ENCODE measurements around the gene MCF2. TPM values are rescaled to one million over a fixed set of nuclear protein-coding genes. Genes with fewer than 3 reads are reported as not detected.
"Not testable (repeated sequence)": the region's sequence is repeated elsewhere in the genome, so short reads cannot be mapped to it uniquely, and the experiment has no call there.

MCF2 gene
- total RNA-seq, 1 experiment from 2014 or later, result 0.39 TPM

DNA sequence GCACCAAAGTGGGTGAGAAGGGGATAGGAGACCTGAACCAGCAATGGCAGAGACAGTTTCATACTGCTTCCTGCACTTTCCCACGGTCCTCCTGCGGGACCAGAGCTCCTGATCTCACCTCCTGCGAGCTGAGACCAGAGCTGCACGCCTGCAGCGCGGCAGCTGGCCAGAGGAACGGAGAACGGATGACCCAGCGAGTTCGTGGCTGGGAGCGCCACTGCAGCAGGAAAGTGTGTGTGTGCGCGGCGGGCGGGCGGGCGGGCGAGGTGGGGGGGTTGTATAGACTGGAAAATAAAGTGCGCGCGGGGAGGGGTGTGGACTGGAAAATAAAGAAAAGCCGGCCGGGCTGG is 16.5 kb downstream of the MCF2 start:
- Mint-ChIP-seq H3K4me1 (peaks cover 7 to 13% of the 10 kb centered on the region in 2 experiments), H3K36me3 (ENCODE audit: insufficient read depth in 1 of 3, low read depth in 3 of 3) (no peaks in the 10 kb centered on the region), H3K27me3 (ENCODE audit: low read depth) (peaks cover 37% of the 10 kb centered on the region), H3K4me3 (peak overlapping the region; percentile 62 to 76), H3K27ac (peak overlapping the region in 1 of 3 experiments; percentile 68; a peak in 2 of 7 replicates), H3K9me3 (peaks cover 0 to 42% of the 10 kb centered on the region in 2 experiments; a peak in 2 of 5 replicates)
- no peaks in the 10 kb centered on the region for H3K79me2 ChIP-seq (ENCODE audit: insufficient read depth, low read length)
- H3K79me1 ChIP-seq (ENCODE audit: insufficient read depth, low read depth, low read length, poor library complexity, severe bottlenecking), result no peaks in the 10 kb centered on the region
- H4K91ac ChIP-seq (ENCODE audit: insufficient read length, low read depth, low read length), result no peak overlapping the region
- H3K23ac ChIP-seq (ENCODE audit: insufficient read length, low read depth, low read length), result no peak overlapping the region
- no peaks in the 10 kb centered on the region; the same call in 1 of the 2 replicates for H3K27me3 ChIP-seq (ENCODE audit: insufficient read depth, low read length)
- H3K18ac ChIP-seq (ENCODE audit: insufficient read length, low read depth, low read length), result no peak overlapping the region
- no peaks in the 10 kb centered on the region for H4K20me1 ChIP-seq (ENCODE audit: control insufficient read depth, insufficient read depth, insufficient read length)
- no CpG with 5 or more reads among the region's 23 CpGs for WGBS (ENCODE audit: extremely low coverage, insufficient read length, low lambda C conversion rate)
- H2BK5ac ChIP-seq (ENCODE audit: insufficient read length, low read length), result no peak overlapping the region
- no peak overlapping the region for H4K8ac ChIP-seq (replicated peaks; ENCODE audit: insufficient read length, low read depth, low read length)
- TF ChIP-seq, protein P1, sequence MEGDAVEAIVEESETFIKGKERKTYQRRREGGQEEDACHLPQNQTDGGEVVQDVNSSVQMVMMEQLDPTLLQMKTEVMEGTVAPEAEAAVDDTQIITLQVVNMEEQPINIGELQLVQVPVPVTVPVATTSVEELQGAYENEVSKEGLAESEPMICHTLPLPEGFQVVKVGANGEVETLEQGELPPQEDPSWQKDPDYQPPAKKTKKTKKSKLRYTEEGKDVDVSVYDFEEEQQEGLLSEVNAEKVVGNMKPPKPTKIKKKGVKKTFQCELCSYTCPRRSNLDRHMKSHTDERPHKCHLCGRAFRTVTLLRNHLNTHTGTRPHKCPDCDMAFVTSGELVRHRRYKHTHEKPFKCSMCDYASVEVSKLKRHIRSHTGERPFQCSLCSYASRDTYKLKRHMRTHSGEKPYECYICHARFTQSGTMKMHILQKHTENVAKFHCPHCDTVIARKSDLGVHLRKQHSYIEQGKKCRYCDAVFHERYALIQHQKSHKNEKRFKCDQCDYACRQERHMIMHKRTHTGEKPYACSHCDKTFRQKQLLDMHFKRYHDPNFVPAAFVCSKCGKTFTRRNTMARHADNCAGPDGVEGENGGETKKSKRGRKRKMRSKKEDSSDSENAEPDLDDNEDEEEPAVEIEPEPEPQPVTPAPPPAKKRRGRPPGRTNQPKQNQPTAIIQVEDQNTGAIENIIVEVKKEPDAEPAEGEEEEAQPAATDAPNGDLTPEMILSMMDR (conservative IDR thresholded peaks at IDR 0.05), result no peak
- no peak overlapping the region for H3K56ac ChIP-seq (ENCODE audit: insufficient read length, low read depth, low read length)
- no peak overlapping the region for H3K14ac ChIP-seq (ENCODE audit: insufficient read depth, low read length)
- no peak overlapping the region for H2BK120ac ChIP-seq (ENCODE audit: low read depth, low read length, poor library complexity, severe bottlenecking)
- H2AFZ ChIP-seq (ENCODE audit: low read length), result no peak overlapping the region
- H2BK12ac ChIP-seq (ENCODE audit: insufficient read length, low read depth, low read length), result no peak overlapping the region
- H3K9me3 ChIP-seq (ENCODE audit: control insufficient read depth, low read depth, low read length), result no peaks in the 10 kb centered on the region
- no peak overlapping the region for H3K27ac ChIP-seq (ENCODE audit: insufficient read length, low read depth, low read length)
- H3K4me1 ChIP-seq (ENCODE audit: insufficient read depth, low read length), result no peaks in the 10 kb centered on the region; the same call in 1 of the 2 replicates
- H3T11ph ChIP-seq (ENCODE audit: low read length), result no peak overlapping the region
- no peak overlapping the region for H2BK20ac ChIP-seq (ENCODE audit: low read depth, low read length, poor library complexity, severe bottlenecking)
- peak overlapping the region; percentile 50 for H3K4me2 ChIP-seq (ENCODE audit: insufficient read depth, insufficient read length, low read length)
- no peak overlapping the region for H4K5ac ChIP-seq (ENCODE audit: insufficient read length, low read depth, low read length)
- no peak overlapping the region for H3K9ac ChIP-seq (ENCODE audit: extremely low read depth, insufficient read length, low read length)
- H2BK15ac ChIP-seq (ENCODE audit: low read depth, low read length), result no peak overlapping the region
- H3K23me2 ChIP-seq (ENCODE audit: insufficient read length, low read depth, low read length, poor library complexity, severe bottlenecking), result no peaks in the 10 kb centered on the region
- no peak overlapping the region for H3K4ac ChIP-seq (ENCODE audit: low read depth, low read length)
- peak; percentile 25 for DNase-seq
- no peak overlapping the region for H2AK5ac ChIP-seq (ENCODE audit: insufficient read length, low read length)

DNA sequence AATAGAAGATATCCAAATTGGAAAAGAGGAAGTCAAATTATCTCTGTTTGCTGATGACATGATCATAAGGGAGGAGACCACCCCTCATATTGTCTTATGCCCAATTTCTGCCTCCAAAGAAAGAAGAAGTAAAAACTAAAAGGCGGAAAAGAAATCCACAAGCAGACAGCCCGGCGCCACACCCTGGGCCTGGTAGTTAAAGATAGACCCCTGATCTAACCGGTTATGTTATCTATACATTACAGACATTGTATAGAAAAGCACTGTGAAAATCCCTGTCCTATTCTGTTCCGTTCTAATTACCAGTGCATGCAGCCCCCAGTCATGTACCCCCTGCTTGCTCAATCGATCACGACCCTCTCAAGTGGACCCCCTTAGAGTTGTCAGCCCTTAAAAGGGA is 22.8 kb downstream of the MCF2 start:
- H3K4me2 ChIP-seq (ENCODE audit: insufficient read depth, insufficient read length, low read length); H2AK5ac ChIP-seq (ENCODE audit: insufficient read length, low read length); H4K20me1 ChIP-seq (ENCODE audit: control insufficient read depth, insufficient read depth, insufficient read length); H3K14ac ChIP-seq (ENCODE audit: insufficient read depth, low read length); H3K27ac Mint-ChIP-seq; H3K4me3 Mint-ChIP-seq; H3K4ac ChIP-seq (ENCODE audit: low read depth, low read length); H3K9ac ChIP-seq (ENCODE audit: extremely low read depth, insufficient read length, low read length); H2AFZ ChIP-seq (ENCODE audit: low read length); H3K9me3 ChIP-seq (ENCODE audit: control insufficient read depth, low read depth, low read length); H4K8ac ChIP-seq (replicated peaks; ENCODE audit: insufficient read length, low read depth, low read length); H3K36me3 Mint-ChIP-seq (ENCODE audit: insufficient read depth in 1 of 3, low read depth in 3 of 3); H3K56ac ChIP-seq (ENCODE audit: insufficient read length, low read depth, low read length); H2BK5ac ChIP-seq (ENCODE audit: insufficient read length, low read length); H2BK12ac ChIP-seq (ENCODE audit: insufficient read length, low read depth, low read length); H2BK120ac ChIP-seq (ENCODE audit: low read depth, low read length, poor library complexity, severe bottlenecking); H3K27me3 ChIP-seq (ENCODE audit: insufficient read depth, low read length); H3K27me3 Mint-ChIP-seq (ENCODE audit: low read depth); H4K91ac ChIP-seq (ENCODE audit: insufficient read length, low read depth, low read length); H3K79me1 ChIP-seq (ENCODE audit: insufficient read depth, low read depth, low read length, poor library complexity, severe bottlenecking); DNase-seq; H3K23me2 ChIP-seq (ENCODE audit: insufficient read length, low read depth, low read length, poor library complexity, severe bottlenecking); H3K18ac ChIP-seq (ENCODE audit: insufficient read length, low read depth, low read length); H4K5ac ChIP-seq (ENCODE audit: insufficient read length, low read depth, low read length); H3T11ph ChIP-seq (ENCODE audit: low read length); H3K4me1 Mint-ChIP-seq; H3K27ac ChIP-seq (ENCODE audit: insufficient read length, low read depth, low read length); H2BK15ac ChIP-seq (ENCODE audit: low read depth, low read length); H3K23ac ChIP-seq (ENCODE audit: insufficient read length, low read depth, low read length); H3K79me2 ChIP-seq (ENCODE audit: insufficient read depth, low read length); H2BK20ac ChIP-seq (ENCODE audit: low read depth, low read length, poor library complexity, severe bottlenecking); H3K4me1 ChIP-seq (ENCODE audit: insufficient read depth, low read length): not testable (repeated sequence)
- no CpG with 5 or more reads among the region's 7 CpGs for WGBS (ENCODE audit: extremely low coverage, insufficient read length, low lambda C conversion rate)
- H3K9me3 Mint-ChIP-seq, result peaks cover 8 to 45% of the 10 kb centered on the region in 2 experiments
